SK-N-MC (cell line): ENCODE data around the gene TRIL.

Source experiments
- EZH2 ChIP-seq: fragments of 200-600 bp; sonication (generic); IDR thresholded peaks from one replicate; pipeline ENCODE4 v1.6.1; 2017; ENCODE audit warnings: antibody characterized with exemption
- FOXP2 ChIP-seq: optimal IDR thresholded peaks from 2 replicates; pipeline ENCODE3; 2011; ENCODE audit warnings: mild to moderate bottlenecking, moderate library complexity; ENCODE audit not compliant: insufficient read depth; ENCODE audit errors: extremely low read length, control extremely low read depth
- POLR2AphosphoS5 ChIP-seq: IDR thresholded peaks from 2 replicates; pipeline ENCODE4 v1.6.1; 2012; ENCODE audit warnings: mild to moderate bottlenecking, low read depth, low read length, borderline replicate concordance

DNA sequence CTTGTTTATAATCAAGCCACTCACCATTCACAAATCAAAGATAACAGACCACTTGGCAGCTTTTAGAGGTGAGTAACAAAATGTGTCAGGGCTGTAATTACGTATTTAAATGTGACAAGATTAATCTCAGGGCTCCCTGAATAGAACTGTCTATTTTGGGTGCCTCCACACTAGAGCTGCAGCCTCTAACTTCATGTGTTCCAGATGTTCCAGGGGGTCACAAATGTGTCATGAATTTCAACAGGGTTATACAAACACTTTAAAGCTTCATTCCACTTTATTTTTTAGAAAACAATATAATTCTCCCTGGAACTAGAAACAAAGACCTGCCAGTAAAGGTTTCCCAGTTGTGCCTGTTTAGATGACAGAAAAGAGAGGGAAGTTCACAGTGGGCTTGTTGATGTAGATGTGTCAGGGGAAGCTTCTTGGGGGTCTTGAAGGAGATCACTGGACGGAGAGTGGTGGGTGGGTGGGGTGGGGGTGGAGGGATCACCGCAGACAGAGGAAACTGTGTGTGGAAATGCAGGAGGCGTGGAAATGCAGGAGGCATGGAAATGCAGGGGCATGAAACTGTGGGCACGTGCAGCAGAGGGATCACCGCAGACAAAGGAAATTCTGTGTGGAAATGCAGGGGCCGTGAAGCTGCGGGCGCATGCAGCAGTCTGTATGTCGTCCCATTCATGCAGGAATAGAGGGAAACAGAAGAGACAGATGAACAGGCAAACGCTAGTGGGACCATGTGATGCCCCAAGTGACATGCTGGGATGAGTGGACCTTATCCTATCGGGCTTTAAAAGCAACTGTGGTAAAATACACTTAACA is 42.0 kb upstream of the TRIL start:
- no peak for TF ChIP-seq EZH2
- TF ChIP-seq POLR2AphosphoS5, result no peak
- no peak for TF ChIP-seq FOXP2
